ENCODE data around the gene PNPLA7. TPM values are rescaled to one million over a fixed set of nuclear protein-coding genes. Genes with fewer than 3 reads are reported as not detected.
A peak's percentile ranks its signal among the peaks of the same experiment; 100 is the strongest.
"Not testable (repeated sequence)": the region's sequence is repeated elsewhere in the genome, so short reads cannot be mapped to it uniquely, and the experiment has no call there.

PNPLA7 gene
- total RNA-seq, 1 donor from 2014 or later: 0.39 TPM

- no peak for DNase-seq (ENCODE audit: low read depth in 2 of 2)
These were observed 6.8 kb downstream of the PNPLA7 start for GRCh38 chr9:137543237-137543963.

GRCh38 chr9:137542486-137542885 lies 7.7 kb downstream of the PNPLA7 start:
- no peak for DNase-seq (ENCODE audit: low read depth in 2 of 2)

DNA sequence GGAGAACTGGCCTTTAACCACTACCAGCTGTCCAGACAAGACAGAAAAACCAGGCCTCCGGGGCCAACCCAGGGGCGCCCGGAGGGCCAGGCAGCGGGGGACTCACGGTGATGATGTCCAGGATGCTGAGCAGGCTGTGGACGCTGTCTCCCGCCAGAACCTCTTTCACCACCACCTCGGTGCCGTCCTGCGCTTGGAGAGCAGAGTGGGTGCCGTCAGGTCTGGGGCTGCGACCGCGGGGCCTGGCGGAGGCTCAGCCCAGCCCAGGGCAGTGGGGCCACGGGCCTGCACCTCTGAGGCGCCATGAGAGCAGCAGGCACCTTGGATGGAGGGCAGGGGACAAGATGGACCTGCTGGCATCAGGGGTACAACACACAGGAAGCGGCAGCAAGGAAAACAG lies 9.7 kb downstream of the PNPLA7 start:
- DNase-seq (ENCODE audit: low read depth in 2 of 2): no peak

DNA sequence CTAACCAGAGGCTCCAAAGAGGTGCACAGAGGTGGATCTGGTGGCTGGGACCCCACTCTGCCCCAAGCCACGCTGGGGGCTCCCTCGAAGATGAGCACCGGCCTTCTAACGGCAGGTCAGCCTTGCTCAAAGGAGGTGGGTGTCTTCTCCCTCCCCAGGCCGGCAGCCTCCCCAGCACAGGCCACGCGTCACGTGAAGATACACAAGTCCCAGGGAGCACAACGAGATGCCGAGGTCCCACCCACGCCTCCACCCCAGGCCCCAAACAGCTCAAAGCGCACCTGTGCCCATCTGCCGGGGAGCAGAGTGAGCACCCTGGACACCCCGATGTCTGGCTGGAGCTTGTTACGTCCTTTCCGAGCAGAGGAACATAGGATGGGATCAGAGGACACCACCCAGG lies 12.1 kb downstream of the PNPLA7 start:
- DNase-seq (ENCODE audit: low read depth in 2 of 2): no peak

- not testable (repeated sequence) for DNase-seq (ENCODE audit: low read depth in 2 of 2)
These were observed 13.5 kb downstream of the PNPLA7 start for GRCh38 chr9:137536594-137537131.

- DNase-seq (ENCODE audit: low read depth in 2 of 2): no peak
These were observed 15.1 kb downstream of the PNPLA7 start for GRCh38 chr9:137535120-137535428.

DNA sequence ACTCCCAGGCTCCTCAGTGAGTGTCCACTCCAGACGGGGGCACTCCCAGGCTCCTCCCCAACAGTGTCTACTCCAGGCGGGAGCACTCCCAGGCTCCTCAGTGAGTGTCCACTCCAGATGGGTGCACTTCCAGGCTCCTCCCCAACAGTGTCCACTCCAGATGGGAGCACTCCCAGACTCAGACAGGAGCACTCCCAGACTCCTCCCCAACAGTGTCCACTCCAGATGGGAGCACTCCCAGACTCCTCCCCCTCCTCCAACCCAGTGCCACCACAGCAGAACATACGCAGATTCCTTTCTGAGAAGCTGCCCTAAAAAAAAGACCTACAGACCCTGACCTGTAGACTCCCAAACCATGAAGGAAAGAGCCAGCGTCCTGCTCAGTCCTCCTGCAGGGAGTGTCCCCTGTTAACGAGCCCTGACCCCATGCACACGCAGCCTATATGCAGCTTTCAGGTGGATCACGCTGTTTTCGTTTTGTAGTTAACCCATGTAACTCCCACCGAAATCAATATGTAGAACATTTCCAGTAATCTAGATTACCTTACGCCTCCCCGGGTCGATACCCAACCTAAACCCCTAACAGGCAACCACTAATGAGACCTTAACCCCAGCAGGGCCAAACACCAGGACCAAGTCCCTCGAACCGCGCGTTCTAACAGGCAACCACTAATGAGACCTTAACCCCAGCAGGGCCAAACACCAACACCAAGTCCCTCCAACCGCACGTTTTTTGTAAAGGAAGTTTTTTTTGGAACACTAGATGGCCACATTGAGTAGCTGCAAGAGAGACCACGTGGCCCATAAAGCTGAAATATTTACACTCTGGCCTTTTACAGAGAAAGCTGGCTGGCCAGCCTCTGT lies 15.7 kb downstream of the PNPLA7 start:
- DNase-seq (ENCODE audit: low read depth in 2 of 2): peak; percentile 58 to 74

- not testable (repeated sequence) for DNase-seq (ENCODE audit: low read depth in 2 of 2)
These were observed 17.2 kb downstream of the PNPLA7 start for GRCh38 chr9:137532891-137533468.

- DNase-seq (ENCODE audit: low read depth in 2 of 2): no peak
These were observed 19.0 kb downstream of the PNPLA7 start for GRCh38 chr9:137531099-137531765.

DNA sequence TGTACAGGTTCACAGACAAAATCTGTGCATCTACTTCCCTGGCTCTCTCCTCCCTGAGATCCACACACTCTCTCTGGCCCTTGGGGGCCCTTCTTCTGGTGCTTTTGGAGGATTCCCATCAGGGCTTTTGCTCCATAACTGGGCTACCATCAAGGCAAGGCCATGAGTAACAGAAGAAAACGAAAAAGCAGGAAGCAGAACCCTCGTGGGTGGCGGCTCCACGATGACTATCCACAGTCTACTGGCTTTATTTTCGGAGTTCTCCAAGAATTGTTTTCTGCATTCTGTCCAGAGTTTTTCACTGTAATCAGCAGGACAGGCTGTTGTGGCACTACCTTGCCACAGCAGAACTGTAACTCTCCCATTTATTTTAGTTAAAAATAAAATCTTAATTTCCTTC lies 19.9 kb downstream of the PNPLA7 start:
- DNase-seq (ENCODE audit: low read depth in 2 of 2): no peak

GRCh38 chr9:137524981-137525317 lies 25.3 kb downstream of the PNPLA7 start:
- DNase-seq (ENCODE audit: low read depth in 2 of 2): no peak

GRCh38 chr9:137524161-137524980 lies 25.8 kb downstream of the PNPLA7 start:
- no peak for DNase-seq (ENCODE audit: low read depth in 2 of 2)

DNA sequence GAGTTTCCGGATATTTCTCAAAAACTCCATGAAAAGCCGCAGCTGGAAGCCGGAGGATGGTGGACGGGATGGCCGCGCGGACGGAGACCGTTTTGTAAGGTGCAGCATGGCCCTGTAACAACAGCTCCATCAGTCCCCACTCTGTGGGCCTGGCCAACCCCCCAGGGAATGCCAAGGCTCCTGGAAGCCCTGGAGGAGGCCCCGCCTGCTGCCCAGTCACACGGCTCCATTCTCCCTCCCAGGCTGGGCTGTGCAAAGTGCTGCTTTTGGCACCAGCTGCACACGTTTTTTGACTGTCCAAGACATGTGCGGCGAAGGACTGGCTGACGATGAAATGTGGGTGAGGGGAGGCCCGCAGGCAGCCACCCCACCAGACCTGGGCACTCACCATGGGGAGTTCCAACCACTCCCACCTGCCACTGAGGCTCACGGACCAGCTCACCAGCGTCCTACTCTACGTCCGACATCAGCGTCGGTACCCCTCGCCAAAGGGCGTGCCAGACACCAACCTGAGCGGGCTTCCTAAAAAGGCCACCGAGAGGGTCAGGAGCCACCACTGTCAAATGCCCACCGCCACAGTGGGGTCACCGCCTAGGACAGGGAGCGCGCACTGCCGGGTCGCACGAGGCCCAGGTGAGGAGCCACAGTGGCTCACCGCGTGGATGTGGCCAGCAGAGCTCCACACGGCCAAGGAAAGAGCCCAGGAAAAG lies 27.3 kb downstream of the PNPLA7 start:
- DNase-seq (ENCODE audit: low read depth in 2 of 2): no peak

- DNase-seq (ENCODE audit: low read depth in 2 of 2): no peak
These were observed 28.7 kb downstream of the PNPLA7 start for GRCh38 chr9:137521405-137521985.

DNA sequence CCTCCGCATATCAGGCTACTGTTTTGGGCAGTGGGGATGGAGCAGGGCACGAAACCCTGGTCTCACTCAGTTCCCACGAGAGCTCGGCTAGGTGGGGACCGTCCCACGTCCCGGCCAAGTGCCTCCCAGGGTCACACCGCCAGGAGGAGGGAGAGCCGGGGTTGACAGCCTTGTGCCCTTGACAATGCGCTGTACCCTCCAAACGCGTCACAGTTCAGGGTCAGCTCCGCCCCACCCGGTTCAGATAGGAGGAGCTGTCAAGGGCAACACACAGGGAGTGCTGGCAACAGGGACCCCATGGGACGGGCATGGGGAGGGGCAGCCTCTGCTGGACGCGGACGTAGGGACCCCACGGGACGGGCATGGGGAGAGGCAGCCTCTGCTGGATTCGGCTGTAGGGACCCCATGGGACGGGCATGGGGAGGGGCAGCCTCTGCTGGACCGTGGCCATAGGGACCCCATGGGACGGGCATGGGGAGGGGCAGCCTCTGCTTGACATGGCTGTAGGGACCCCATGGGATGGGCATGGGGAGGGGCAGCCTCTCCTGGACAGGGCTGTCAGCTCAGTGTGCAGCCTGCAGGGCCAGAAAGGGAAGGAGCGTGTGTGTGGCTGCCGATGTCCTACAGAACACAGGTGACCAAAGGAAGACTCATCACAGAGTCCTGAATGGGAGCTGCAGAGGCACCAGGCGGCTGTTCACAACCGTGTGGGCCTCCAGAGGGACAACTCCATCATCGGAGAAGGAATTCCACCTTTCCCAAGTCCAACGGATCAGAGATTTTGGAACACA lies 29.4 kb downstream of the PNPLA7 start:
- DNase-seq (ENCODE audit: low read depth in 2 of 2): no peak

- DNase-seq (ENCODE audit: low read depth in 2 of 2): no peak
These were observed 30.6 kb downstream of the PNPLA7 start for GRCh38 chr9:137519553-137519952.

GRCh38 chr9:137518661-137519459 lies 31.3 kb downstream of the PNPLA7 start:
- not testable (repeated sequence) for DNase-seq (ENCODE audit: low read depth in 2 of 2)
